ENCODE measurements around the gene KCTD7. TPM values are rescaled to one million over a fixed set of nuclear protein-coding genes. Genes with fewer than 3 reads are reported as not detected.

KCTD7 gene
- total and polyA plus RNA-seq, 2 of the 13 experiments (the other 11 are each of a cell fraction or from before 2014, with no cell fraction given) = 7.3 to 13.5 TPM

DNA sequence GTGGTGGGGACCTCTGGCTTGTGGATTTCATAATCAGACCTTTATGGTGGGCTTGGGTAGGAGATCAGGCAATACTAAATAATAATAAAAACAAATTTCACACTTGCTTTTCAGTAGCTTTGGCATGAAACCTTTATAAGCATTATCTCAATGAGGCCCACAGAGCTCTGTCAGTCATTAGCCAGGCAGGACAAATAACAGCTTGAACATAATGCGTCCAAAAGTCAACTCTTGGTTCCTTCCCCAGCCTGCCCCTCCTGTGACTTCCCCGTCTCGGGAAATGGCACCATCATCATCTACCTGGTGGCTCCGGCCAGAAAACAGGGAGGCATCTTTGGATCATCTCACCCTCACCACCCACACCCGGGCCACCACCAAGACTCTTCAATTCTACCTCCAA, 40.8 kb downstream of the KCTD7 start:
- POLR2A ChIA-PET = interaction anchor here (1.0 to 1.9 kb wide), 6 partner anchors 9 to 71 kb away, joined by 3 to 13 read pairs (median 4); partner anchors contain the start of genes KCTD7 and RABGEF1
- intact Hi-C loops (cut with micrococcal nuclease; ENCODE audit: unreplicated experiment) = no loop called here
- in situ Hi-C loops (cut with HindIII; ENCODE audit: extremely low pct_ligation_motif_present, low pct_unique_long_range_greater_than_20kb) = no loop called here
- Histone ChIP-seq H3K36me3 (replicated peaks in 1 of 2; ENCODE audit: control insufficient read depth in 1 of 2, insufficient read depth in 2 of 2, low read length in 2 of 2) (peaks cover 0 to 3% of the 10 kb centered on the region in 2 experiments; a peak in 1 of 5 replicates), H3K4me1 (ENCODE audit: insufficient read depth, low read length) (peaks cover 33% of the 10 kb centered on the region), H3K79me2 (ENCODE audit: insufficient read depth, low read length) (peaks cover 20% of the 10 kb centered on the region), H3K4me2 (ENCODE audit: low read depth, low read length) (peak overlapping the region; percentile 6; the same call in 1 of the 2 replicates), H2AFZ (ENCODE audit: low read length) (no peak overlapping the region), H3K27ac (ENCODE audit: extremely low read length, insufficient read depth, low read length) (peak overlapping the region; percentile 45), H3K9me3 (ENCODE audit: low read length) (no peaks in the 10 kb centered on the region), H3K9ac (ENCODE audit: insufficient read depth, low read depth, low read length) (no peak overlapping the region), H3K27me3 (ENCODE audit: control insufficient read depth in 1 of 2, insufficient read depth in 2 of 2, low read length in 2 of 2) (no peaks in the 10 kb centered on the region), H3K4me3 (replicated peaks in 1 of 3; ENCODE audit: insufficient read depth in 1 of 3, low read depth in 2 of 3, low read length in 3 of 3) (no peak overlapping the region), H4K20me1 (ENCODE audit: insufficient read depth, low read length) (no peaks in the 10 kb centered on the region; the same call in 1 of the 2 replicates)
- TF ChIP-seq ZNF570 (CRISPR knock-in tag; IDR thresholded peaks at IDR 0.05; ENCODE audit: borderline replicate concordance) (no peak), SKI (IDR thresholded peaks at IDR 0.05; ENCODE audit: partially characterized antibody) (no peak), ZNF737 (CRISPR knock-in tag; IDR thresholded peaks at IDR 0.05; ENCODE audit: borderline replicate concordance) (no peak), ZNF703 (CRISPR knock-in tag; IDR thresholded peaks at IDR 0.05; ENCODE audit: borderline replicate concordance) (no peak), ZNF362 (CRISPR knock-in tag; IDR thresholded peaks at IDR 0.05; ENCODE audit: borderline replicate concordance) (no peak)
- TF ChIP-seq, protein P1, sequence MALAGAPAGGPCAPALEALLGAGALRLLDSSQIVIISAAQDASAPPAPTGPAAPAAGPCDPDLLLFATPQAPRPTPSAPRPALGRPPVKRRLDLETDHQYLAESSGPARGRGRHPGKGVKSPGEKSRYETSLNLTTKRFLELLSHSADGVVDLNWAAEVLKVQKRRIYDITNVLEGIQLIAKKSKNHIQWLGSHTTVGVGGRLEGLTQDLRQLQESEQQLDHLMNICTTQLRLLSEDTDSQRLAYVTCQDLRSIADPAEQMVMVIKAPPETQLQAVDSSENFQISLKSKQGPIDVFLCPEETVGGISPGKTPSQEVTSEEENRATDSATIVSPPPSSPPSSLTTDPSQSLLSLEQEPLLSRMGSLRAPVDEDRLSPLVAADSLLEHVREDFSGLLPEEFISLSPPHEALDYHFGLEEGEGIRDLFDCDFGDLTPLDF (CRISPR knock-in tag; IDR thresholded peaks at IDR 0.05) = no peak
- no TSS peak for BruUV-seq (replicated peaks)
- ATAC-seq = peak; percentile 35
- 65% methylated on average over 5 of the region's 5 CpGs for WGBS (ENCODE audit: low lambda C conversion rate)
- no peak for FAIRE-seq
- DNase-seq (ENCODE audit: low spot score) = no peak
- CTCF ChIA-PET (ENCODE audit: low intra/inter-chr PET ratio, low total read pairs) = no interaction called here

All from HepG2 (cell line).